IgD-negative memory B cell (primary cell): ENCODE measurements around the gene OR5AC2. TPM values are rescaled to one million over a fixed set of nuclear protein-coding genes. Genes with fewer than 3 reads are reported as not detected.

Experiments used
- H3K27ac Mint-ChIP-seq, 3 donors: one replicate each; pipeline ENCODE4 v1.8.0; 2020 to 2022; ENCODE audit warnings: mild to moderate bottlenecking in 3 of 3, mixed read lengths in 3 of 3, moderate library complexity in 1 of 3
- H3K27me3 Mint-ChIP-seq: one replicate; pipeline ENCODE4 v1.8.0; 2021; ENCODE audit warnings: mixed read lengths
- H3K36me3 Mint-ChIP-seq: one replicate; pipeline ENCODE4 v1.8.0; 2020; ENCODE audit warnings: mild to moderate bottlenecking, mixed read lengths
- H3K4me1 Mint-ChIP-seq, 3 donors: one replicate each; pipeline ENCODE4 v1.8.0; 2020 to 2022; ENCODE audit warnings: mixed read lengths in 3 of 3, mild to moderate bottlenecking in 1 of 3
- H3K4me3 Mint-ChIP-seq, 4 donors: one replicate each; pipeline ENCODE4 v1.8.0; 2020 to 2022; ENCODE audit warnings: mild to moderate bottlenecking in 4 of 4, mixed read lengths in 4 of 4, moderate library complexity in 3 of 4
- H3K9me3 Mint-ChIP-seq, 3 donors: one replicate each; pipeline ENCODE4 v1.8.0; 2020 to 2021; ENCODE audit warnings: mixed read lengths in 3 of 3, mild to moderate bottlenecking in 1 of 3
- polyA plus RNA-seq: library from polyadenylated mRNA; unstranded; fragments of 300-500 nt; fragmentation: Illumina TruSeq; gene quantifications from one replicate; pipeline ENCODE4 v1.2.3, GENCODE V29; 2021

Gene OR5AC2
- polyA plus RNA-seq, 1 donor from 2014 or later: not detected

DNA sequence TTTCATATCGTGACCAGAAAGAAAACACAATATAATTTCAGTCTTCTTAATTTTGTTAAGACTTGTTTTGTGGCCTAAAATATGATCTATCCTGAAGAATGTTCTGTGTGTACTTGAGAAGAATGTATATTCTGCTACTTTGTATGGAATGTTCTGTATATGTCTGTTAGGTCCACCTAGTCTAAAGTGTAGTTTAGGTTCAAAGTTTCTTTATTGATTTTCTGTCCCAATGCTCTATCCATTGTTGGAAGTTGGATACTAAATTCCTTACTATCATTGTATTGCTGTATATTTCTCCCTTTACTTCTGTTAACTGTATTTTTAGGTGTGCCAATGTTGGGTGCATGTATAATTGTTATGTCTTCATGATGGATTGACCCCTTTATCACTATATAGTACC, 21.2 kb downstream of the OR5AC2 start:
- no peaks in the 10 kb centered on the region for H3K4me1 Mint-ChIP-seq
- H3K36me3 Mint-ChIP-seq: no peaks in the 10 kb centered on the region
- H3K4me3 Mint-ChIP-seq: no peak overlapping the region
- H3K9me3 Mint-ChIP-seq: peaks cover 0 to 7% (median 5%) of the 10 kb centered on the region in 3 donors
- peaks cover 3% of the 10 kb centered on the region for H3K27me3 Mint-ChIP-seq
- no peak overlapping the region for H3K27ac Mint-ChIP-seq

- no peaks in the 10 kb centered on the region for H3K36me3 Mint-ChIP-seq
- no peak overlapping the region for H3K27ac Mint-ChIP-seq
- no peak overlapping the region for H3K4me3 Mint-ChIP-seq
- no peaks in the 10 kb centered on the region for H3K4me1 Mint-ChIP-seq
- H3K27me3 Mint-ChIP-seq: peaks cover 4% of the 10 kb centered on the region
- H3K9me3 Mint-ChIP-seq: peaks cover 0 to 8% (median 7%) of the 10 kb centered on the region in 3 donors
Measured at GRCh38 chr3:98109807-98110549, 23.0 kb downstream of the OR5AC2 start.

DNA sequence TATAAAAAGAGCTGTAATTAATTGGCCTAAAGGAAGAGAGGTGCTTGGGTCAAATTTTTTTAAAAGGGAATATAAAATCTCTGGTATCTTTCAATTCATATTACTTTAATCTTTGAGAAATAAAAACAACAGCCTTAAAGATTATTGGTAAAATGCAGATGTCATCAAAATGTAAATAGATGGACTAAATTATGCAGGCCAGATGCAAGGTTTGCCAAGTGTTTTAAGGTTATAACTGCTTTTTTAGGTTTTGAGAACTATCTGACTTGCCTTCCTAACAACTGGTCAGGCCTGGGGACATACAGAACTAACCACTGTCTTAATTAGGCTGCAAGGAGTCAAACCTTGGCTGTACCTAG, 23.6 kb downstream of the OR5AC2 start:
- no peaks in the 10 kb centered on the region for H3K36me3 Mint-ChIP-seq
- H3K9me3 Mint-ChIP-seq: peaks cover 0 to 10% (median 7%) of the 10 kb centered on the region in 3 donors
- peaks cover 4% of the 10 kb centered on the region for H3K27me3 Mint-ChIP-seq
- no peak overlapping the region for H3K27ac Mint-ChIP-seq
- H3K4me3 Mint-ChIP-seq: no peak overlapping the region
- H3K4me1 Mint-ChIP-seq: no peaks in the 10 kb centered on the region

- Mint-ChIP-seq H3K4me1 (no peaks in the 10 kb centered on the region), H3K4me3 (no peak overlapping the region), H3K27ac (no peak overlapping the region), H3K9me3 (peaks cover 5 to 10% (median 6%) of the 10 kb centered on the region in 3 donors), H3K36me3 (peaks cover 2% of the 10 kb centered on the region), H3K27me3 (peaks cover 4% of the 10 kb centered on the region)
Measured at GRCh38 chr3:98114264-98114663, 27.3 kb downstream of the OR5AC2 start.

- peaks cover 2% of the 10 kb centered on the region for H3K36me3 Mint-ChIP-seq
- H3K4me3 Mint-ChIP-seq: no peak overlapping the region
- H3K4me1 Mint-ChIP-seq: no peaks in the 10 kb centered on the region
- H3K9me3 Mint-ChIP-seq: peaks cover 2 to 6% (median 5%) of the 10 kb centered on the region in 3 donors
- peaks cover 4% of the 10 kb centered on the region for H3K27me3 Mint-ChIP-seq
- H3K27ac Mint-ChIP-seq: no peak overlapping the region
Measured at GRCh38 chr3:98115717-98116116, 28.7 kb downstream of the OR5AC2 start.

DNA sequence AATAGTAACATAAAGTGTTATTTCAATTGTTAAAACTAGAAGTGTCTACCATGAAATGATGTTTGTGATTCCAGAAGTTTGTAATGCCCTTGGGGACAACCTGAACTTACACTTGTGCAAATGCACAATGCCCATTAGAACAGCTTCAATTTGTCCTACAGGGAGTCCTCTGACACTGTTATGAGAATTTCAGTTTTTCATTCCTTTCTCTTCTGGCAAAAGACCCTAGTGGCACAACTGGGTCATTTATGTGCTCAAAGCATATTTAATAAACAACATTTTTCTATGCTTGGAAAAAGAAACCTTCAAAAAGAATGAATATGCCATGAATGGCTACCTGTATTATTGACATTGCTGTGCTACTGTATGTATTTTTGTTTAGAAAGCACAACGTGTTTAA, 43.4 kb downstream of the OR5AC2 start, which contains the start of gene OR5H1:
TSS of gene OR5H1 (plus strand) at position 301 of the 400 bp plus-strand sequence. CDS start 1,977 bp downstream, outside the sequence.
- no peak within 1 kb of the TSS for H3K27ac Mint-ChIP-seq
- peaks cover 3 to 6% (median 4%) of the 10 kb centered on the region in 3 donors for H3K9me3 Mint-ChIP-seq
- no peaks in the 10 kb centered on the region for H3K27me3 Mint-ChIP-seq
- no peak within 1 kb of the TSS for H3K4me3 Mint-ChIP-seq
- H3K4me1 Mint-ChIP-seq: no peaks in the 10 kb centered on the region
- no peaks in the 10 kb centered on the region for H3K36me3 Mint-ChIP-seq

GRCh38 chr3:98136631-98137030, 49.7 kb downstream of the OR5AC2 start:
- Mint-ChIP-seq H3K27me3 (peaks cover 1% of the 10 kb centered on the region), H3K9me3 (peaks cover 0 to 2% (median 0%) of the 10 kb centered on the region in 3 donors), H3K36me3 (no peaks in the 10 kb centered on the region), H3K4me1 (no peaks in the 10 kb centered on the region), H3K4me3 (no peak overlapping the region), H3K27ac (no peak overlapping the region)

Other genes starting within 250 kb of the OR5AC2 start
- 28.8 TPM for gene RIOX2, start 114.7 kb upstream of the OR5AC2 start, polyA plus RNA-seq
- not detected for gene GABRR3, start 51.9 kb upstream of the OR5AC2 start, polyA plus RNA-seq
- gene OR5H1, start 43.5 kb downstream of the OR5AC2 start, polyA plus RNA-seq: not detected
- gene OR5H14, start 60.3 kb downstream of the OR5AC2 start, polyA plus RNA-seq: not detected
- not detected for gene OR5H15, start 79.5 kb downstream of the OR5AC2 start, polyA plus RNA-seq
- gene OR5H6, start 177.1 kb downstream of the OR5AC2 start, polyA plus RNA-seq: not detected
- gene OR5H2, start 195.3 kb downstream of the OR5AC2 start, polyA plus RNA-seq: not detected